CD4-positive, alpha-beta memory T cell (primary cell): Measurements from ENCODE around the gene DOCK1. TPM values are rescaled to one million over a fixed set of nuclear protein-coding genes. Genes with fewer than 3 reads are reported as not detected.

ENCODE experiments used
- CTCF ChIA-PET: fragments of 350-600 bp; sonication (Branson Sonifier 250); formaldehyde crosslinking; loops from one replicate; lab custom pipeline; 2021; ENCODE audit warnings: inconsistent platforms; ENCODE audit not compliant: partially characterized antibody; lab: Charles Lee
- POLR2A ChIA-PET: fragments of 350-600 bp; sonication (Branson Sonifier 250); formaldehyde crosslinking; loops from one replicate; lab custom pipeline; 2021; ENCODE audit not compliant: partially characterized antibody; lab: Charles Lee
- DNase-seq, 5 donors: peaks; one replicate each; pipeline versions ENCODE4 v3.0.0 to v3.0.0-alpha.2; 2020 to 2022; ENCODE audit warnings: mixed read lengths in 1 of 5
- H3K27ac ChIP-seq: one replicate; pipeline ENCODE4 v1.7.0; 2013; ENCODE audit warnings: low read depth, low read length
- H3K27me3 ChIP-seq: 2 replicates; pipeline ENCODE4 v1.7.0; 2013; ENCODE audit warnings: mild to moderate bottlenecking, low read length, moderate library complexity; ENCODE audit not compliant: insufficient read depth
- H3K36me3 ChIP-seq: 2 replicates; pipeline ENCODE4 v1.7.0; 2013; ENCODE audit warnings: mild to moderate bottlenecking, low read length, moderate library complexity; ENCODE audit not compliant: insufficient read depth
- H3K4me1 ChIP-seq: 2 replicates; pipeline ENCODE4 v1.7.0; 2013; ENCODE audit warnings: mild to moderate bottlenecking, low read length, moderate library complexity; ENCODE audit not compliant: insufficient read depth
- H3K4me3 ChIP-seq, 2 donors: one replicate each; pipeline ENCODE4 v1.7.0; 2013; ENCODE audit warnings: low read length in 2 of 2, mild to moderate bottlenecking in 1 of 2
- H3K9me3 ChIP-seq, 2 donors: one replicate each; pipeline ENCODE4 v1.7.0; 2013; ENCODE audit warnings: low read length in 2 of 2, control low read depth in 1 of 2; ENCODE audit not compliant: control insufficient read depth in 1 of 2
- H3K27ac Mint-ChIP-seq, 7 donors: one replicate each; pipeline ENCODE4 v1.8.0; 2020 to 2021; ENCODE audit warnings: mixed read lengths in 7 of 7, mild to moderate bottlenecking in 6 of 7, inconsistent platforms in 3 of 7, moderate library complexity in 3 of 7
- H3K27me3 Mint-ChIP-seq, 2 donors: one replicate each; pipeline ENCODE4 v1.8.0; 2020 to 2021; ENCODE audit warnings: mixed read lengths in 2 of 2
- H3K36me3 Mint-ChIP-seq, 2 donors: one replicate each; pipeline ENCODE4 v1.8.0; 2020 to 2021; ENCODE audit warnings: mixed read lengths in 2 of 2, inconsistent platforms in 1 of 2, mild to moderate bottlenecking in 1 of 2
- H3K4me1 Mint-ChIP-seq, 4 donors: one replicate each; pipeline ENCODE4 v1.8.0; 2020 to 2021; ENCODE audit warnings: mixed read lengths in 4 of 4, mild to moderate bottlenecking in 1 of 4
- H3K4me3 Mint-ChIP-seq, 8 donors: one replicate each; pipeline ENCODE4 v1.8.0; 2020 to 2021; ENCODE audit warnings: mixed read lengths in 8 of 8, mild to moderate bottlenecking in 7 of 8, moderate library complexity in 6 of 8, inconsistent platforms in 3 of 8
- H3K9me3 Mint-ChIP-seq, 8 donors: one replicate each; pipeline ENCODE4 v1.8.0; 2020 to 2021; ENCODE audit warnings: mixed read lengths in 8 of 8, mild to moderate bottlenecking in 5 of 8, inconsistent platforms in 3 of 8, moderate library complexity in 1 of 8
- intact Hi-C: fragments of 100-400 bp; cut with micrococcal nuclease; formaldehyde crosslinking; loops from one replicate; pipeline ENCODE4 v1.15.1; 2023
- polyA plus RNA-seq, 2 donors: library from polyadenylated mRNA; unstranded; fragments of 300-500 nt; fragmentation: Illumina TruSeq; gene quantifications; one replicate each; pipeline ENCODE4 v1.2.3, GENCODE V29; 2021
- total RNA-seq, 2 experiments: library from RNA; stranded (reverse); gene quantifications; one replicate each; pipeline ENCODE4 v1.2.3, GENCODE V29; 2021

DOCK1 gene
- total and polyA plus RNA-seq, 4 experiments from 2014 or later: 0.17 TPM; not detected in 2

GRCh38 chr10:127415901-127416581 lies 510.8 kb downstream of the DOCK1 start:
- Mint-ChIP-seq H3K27ac (no peak overlapping the region), H3K9me3 (no peaks in the 10 kb centered on the region), H3K4me1 (no peaks in the 10 kb centered on the region), H3K36me3 (no peaks in the 10 kb centered on the region), H3K4me3 (no peak overlapping the region), H3K27me3 (no peaks in the 10 kb centered on the region)
- H3K27me3 ChIP-seq: no peaks in the 10 kb centered on the region
- ChIA-PET CTCF (interaction anchor here (0.8 kb wide), 1 partner anchor 647 kb away, joined by 3 read pairs; no protein-coding TSS in a partner anchor), POLR2A (no interaction called here)
- H3K4me3 ChIP-seq: no peak overlapping the region
- no peak overlapping the region for H3K27ac ChIP-seq
- H3K4me1 ChIP-seq: no peaks in the 10 kb centered on the region
- H3K36me3 ChIP-seq: no peaks in the 10 kb centered on the region
- no peak for DNase-seq
- intact Hi-C loops: no loop called here
- no peaks in the 10 kb centered on the region for H3K9me3 ChIP-seq

GRCh38 chr10:127417031-127417430 lies 511.8 kb downstream of the DOCK1 start:
- H3K36me3 Mint-ChIP-seq: no peaks in the 10 kb centered on the region
- ChIA-PET CTCF (no interaction called here), POLR2A (no interaction called here)
- no peaks in the 10 kb centered on the region for H3K27me3 Mint-ChIP-seq
- no peak overlapping the region for H3K4me3 ChIP-seq
- H3K36me3 ChIP-seq: no peaks in the 10 kb centered on the region
- no peak overlapping the region for H3K27ac ChIP-seq
- H3K27me3 ChIP-seq: no peaks in the 10 kb centered on the region
- no peak overlapping the region for H3K4me3 Mint-ChIP-seq
- no peaks in the 10 kb centered on the region for H3K9me3 ChIP-seq
- no peaks in the 10 kb centered on the region for H3K9me3 Mint-ChIP-seq
- DNase-seq: no peak
- intact Hi-C loops: no loop called here
- H3K27ac Mint-ChIP-seq: no peak overlapping the region
- H3K4me1 Mint-ChIP-seq: no peaks in the 10 kb centered on the region
- no peaks in the 10 kb centered on the region for H3K4me1 ChIP-seq

GRCh38 chr10:127417686-127418401 lies 512.6 kb downstream of the DOCK1 start:
- intact Hi-C loops: no loop called here
- Histone ChIP-seq H3K9me3 (no peaks in the 10 kb centered on the region), H3K36me3 (no peaks in the 10 kb centered on the region), H3K27me3 (no peaks in the 10 kb centered on the region), H3K4me1 (no peaks in the 10 kb centered on the region), H3K27ac (no peak overlapping the region), H3K4me3 (no peak overlapping the region)
- Mint-ChIP-seq H3K27ac (no peak overlapping the region), H3K9me3 (no peaks in the 10 kb centered on the region), H3K36me3 (no peaks in the 10 kb centered on the region), H3K27me3 (no peaks in the 10 kb centered on the region), H3K4me1 (no peaks in the 10 kb centered on the region), H3K4me3 (no peak overlapping the region)
- DNase-seq: no peak
- CTCF ChIA-PET: no interaction called here
- POLR2A ChIA-PET: no interaction called here

- Histone ChIP-seq H3K36me3 (no peaks in the 10 kb centered on the region), H3K27ac (no peak overlapping the region), H3K9me3 (no peaks in the 10 kb centered on the region), H3K4me3 (no peak overlapping the region), H3K4me1 (no peaks in the 10 kb centered on the region), H3K27me3 (no peaks in the 10 kb centered on the region)
- CTCF ChIA-PET: no interaction called here
- POLR2A ChIA-PET: no interaction called here
- Mint-ChIP-seq H3K27ac (no peak overlapping the region), H3K36me3 (no peaks in the 10 kb centered on the region), H3K4me1 (no peaks in the 10 kb centered on the region), H3K9me3 (no peaks in the 10 kb centered on the region), H3K27me3 (no peaks in the 10 kb centered on the region), H3K4me3 (no peak overlapping the region)
- DNase-seq: no peak
- intact Hi-C loops: no loop called here
Measured at GRCh38 chr10:127418536-127419168, 513.4 kb downstream of the DOCK1 start.

GRCh38 chr10:127420138-127420684 lies 515.0 kb downstream of the DOCK1 start:
- no peaks in the 10 kb centered on the region for H3K36me3 ChIP-seq
- H3K4me3 ChIP-seq: no peak overlapping the region
- no peaks in the 10 kb centered on the region for H3K4me1 ChIP-seq
- intact Hi-C loops: no loop called here
- ChIA-PET CTCF (no interaction called here), POLR2A (no interaction called here)
- no peaks in the 10 kb centered on the region for H3K36me3 Mint-ChIP-seq
- no peak overlapping the region for H3K4me3 Mint-ChIP-seq
- no peaks in the 10 kb centered on the region for H3K27me3 Mint-ChIP-seq
- no peak overlapping the region for H3K27ac Mint-ChIP-seq
- DNase-seq: no peak
- no peaks in the 10 kb centered on the region for H3K9me3 ChIP-seq
- no peak overlapping the region for H3K27ac ChIP-seq
- no peaks in the 10 kb centered on the region for H3K27me3 ChIP-seq
- no peaks in the 10 kb centered on the region for H3K9me3 Mint-ChIP-seq
- no peaks in the 10 kb centered on the region for H3K4me1 Mint-ChIP-seq

- Mint-ChIP-seq H3K4me1 (no peaks in the 10 kb centered on the region), H3K27ac (no peak overlapping the region), H3K27me3 (no peaks in the 10 kb centered on the region), H3K36me3 (no peaks in the 10 kb centered on the region), H3K9me3 (peaks cover 0 to 5% (median 0%) of the 10 kb centered on the region in 8 donors), H3K4me3 (no peak overlapping the region)
- H3K4me1 ChIP-seq: no peaks in the 10 kb centered on the region
- no peak overlapping the region for H3K27ac ChIP-seq
- no peaks in the 10 kb centered on the region for H3K9me3 ChIP-seq
- CTCF ChIA-PET: no interaction called here
- H3K27me3 ChIP-seq: no peaks in the 10 kb centered on the region
- intact Hi-C loops: no loop called here
- POLR2A ChIA-PET: no interaction called here
- no peak for DNase-seq
- H3K36me3 ChIP-seq: no peaks in the 10 kb centered on the region
- no peak overlapping the region for H3K4me3 ChIP-seq
Measured at GRCh38 chr10:127423218-127423915, 518.1 kb downstream of the DOCK1 start.
